Pancreas (tissue), 10 donors: ENCODE measurements around the gene CLINT1. TPM values are rescaled to one million over a fixed set of nuclear protein-coding genes. Genes with fewer than 3 reads are reported as not detected.

Experiments used
- ATAC-seq, 4 donors: fragments of 200-7000 bp; cut with Tn5 transposase; one replicate each; pipeline versions ENCODE4 v1.8.0 to v1.9.1; 2020; ENCODE audit warnings: mild to moderate bottlenecking in 4 of 4, moderate library complexity in 4 of 4
- DNase-seq, 6 donors: peaks; one replicate each; pipeline ENCODE4 v3.0.0-alpha.2; 2020
- FAIRE-seq: peaks from 2 replicates; lab custom pipeline; 2012; peaks lifted over from hg19 to GRCh38; lab: Jason Lieb, UNC
- H3K27ac ChIP-seq, 4 donors: fragments of 200-600 bp; sonication (generic); 1 replicate in 3 of 4; 2 replicates in 1 of 4; pipeline versions ENCODE4 v1.5.0 to v1.8.0; 2020
- H3K27me3 ChIP-seq, 4 donors: fragments of 200-600 bp; one replicate each; pipeline ENCODE4 v1.8.0; 2021
- H3K36me3 ChIP-seq, 3 donors: fragments of 200-600 bp; sonication (generic) in 1 of 3; one replicate each; pipeline versions ENCODE4 v1.5.0 to v1.8.0; 2020 to 2021
- H3K4me1 ChIP-seq, 3 donors: fragments of 200-600 bp; one replicate each; pipeline ENCODE4 v1.8.0; 2021
- H3K4me3 ChIP-seq, 4 donors: fragments of 200-600 bp; sonication (generic) in 2 of 4; one replicate each; pipeline versions ENCODE4 v1.5.0 to v1.8.0; 2020 to 2021
- H3K9me3 ChIP-seq, 4 donors: fragments of 200-600 bp; one replicate each; pipeline ENCODE4 v1.8.0; 2021
- WGBS, 2 donors: extraction: QIAGEN DNeasy Blood & Tissue Kit; methylation state at CpG; one replicate each; pipeline ENCODE4 v1.1.7; 2013; 5-methylcytosine and 5-hydroxymethylcytosine counted together
- intact Hi-C, 3 donors: fragments of 100-400 bp; cut with DNase I; formaldehyde crosslinking; loops; one replicate each; pipeline versions ENCODE4 v1.11.1 to v1.14.2; 2022
- polyA plus RNA-seq, 2 donors: library from polyadenylated mRNA; stranded (reverse); fragments of 200-250 nt; gene quantifications; one replicate each; pipeline ENCODE4 v1.2.3, GENCODE V29; 2013
- total RNA-seq, 6 donors: library from RNA; stranded (reverse); fragmentation: NEBNext Ultra II Directional in 4 of 6; extraction: Animal tissue kit (Norgen Biotek cat#: 25700) in 4 of 6; gene quantifications; one replicate each; pipeline versions ENCODE4 v1.2.1 to v1.2.4, GENCODE V29; 2021 to 2023
- TF ChIP-seq, protein P1 (sequence below), 4 donors: fragments of 200-600 bp; sonication (generic) in 3 of 4; IDR thresholded peaks; one replicate each; pipeline versions ENCODE4 v1.5.0 to v1.8.0; 2021; ENCODE audit warnings: antibody characterized with exemption in 4 of 4
- donor health status: healthy with polysubstance abuse.
- donor health status: DM: no; HTN: no; CAD: no; lungs with moderate emphysema.
- donor health status: DM: no; HTN: no; CAD: no.
- donor health status: control.
- donor health status: control.
- donor health status: Bipolar disorder and iron deficiency.
- donor health status: DM: yes; HTN: yes; CAD: no.
- donor health status: DM: no; HTN: no; CAD: no.
- donor health status: DM: no; HTN: no; CAD: no.
- donor health status: DM: yes; HTN: yes; CAD: no.

CLINT1 gene
- total and polyA plus RNA-seq, 8 donors = 23.5 to 62.5 (median 37.9) TPM

DNA sequence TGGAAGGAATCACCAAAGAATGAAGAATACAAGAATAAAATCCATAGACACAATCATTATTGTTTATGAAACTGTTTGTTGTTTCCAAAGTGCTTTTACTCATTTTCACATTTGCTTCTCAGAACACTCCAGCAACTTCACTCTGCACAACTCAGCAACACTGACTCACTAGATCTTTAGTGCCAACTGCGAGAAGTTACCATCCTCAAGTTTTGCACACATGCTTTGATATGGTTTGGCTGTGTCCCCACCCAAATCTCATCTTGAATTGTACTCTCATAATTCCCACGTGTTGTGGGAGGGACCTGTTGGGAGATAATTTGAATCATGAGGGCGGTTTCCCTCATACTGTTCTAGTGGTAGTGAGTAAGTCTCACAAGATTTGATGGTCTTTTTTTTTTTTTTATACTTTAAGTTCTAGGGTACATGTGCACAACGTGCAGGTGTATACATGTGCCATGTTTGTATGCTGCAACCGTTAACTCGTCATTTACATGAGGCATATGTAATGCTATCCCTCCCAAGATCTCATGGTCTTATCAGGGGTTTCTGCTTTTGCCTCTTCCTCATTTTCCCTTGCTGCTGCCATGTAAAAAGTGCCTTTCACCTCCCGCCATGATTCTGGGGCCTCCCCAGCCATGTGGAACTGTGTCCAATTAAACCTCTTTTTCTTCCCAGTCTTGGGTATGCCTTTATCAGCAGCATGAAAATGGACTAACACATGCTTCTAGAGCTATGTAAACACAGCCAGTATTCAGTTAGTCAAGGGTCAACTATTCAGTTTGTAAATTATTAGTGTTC, 36.9 kb downstream of the CLINT1 start:
- Histone ChIP-seq H3K9me3 (no peaks in the 10 kb centered on the region), H3K4me3 (no peak overlapping the region), H3K27ac (peak overlapping the region in 1 of 4 donors; percentile 9), H3K4me1 (peaks cover 6 to 39% (median 30%) of the 10 kb centered on the region in 3 donors), H3K36me3 (no peaks in the 10 kb centered on the region), H3K27me3 (no peaks in the 10 kb centered on the region)
- WGBS, 2 donors = 81 to 87% methylated on average over 7 of the region's 7 CpGs
- ATAC-seq = peak in 3 of 4 donors; percentile 30 to 65 (median 42)
- intact Hi-C loops = no loop called here
- TF ChIP-seq, protein P1, sequence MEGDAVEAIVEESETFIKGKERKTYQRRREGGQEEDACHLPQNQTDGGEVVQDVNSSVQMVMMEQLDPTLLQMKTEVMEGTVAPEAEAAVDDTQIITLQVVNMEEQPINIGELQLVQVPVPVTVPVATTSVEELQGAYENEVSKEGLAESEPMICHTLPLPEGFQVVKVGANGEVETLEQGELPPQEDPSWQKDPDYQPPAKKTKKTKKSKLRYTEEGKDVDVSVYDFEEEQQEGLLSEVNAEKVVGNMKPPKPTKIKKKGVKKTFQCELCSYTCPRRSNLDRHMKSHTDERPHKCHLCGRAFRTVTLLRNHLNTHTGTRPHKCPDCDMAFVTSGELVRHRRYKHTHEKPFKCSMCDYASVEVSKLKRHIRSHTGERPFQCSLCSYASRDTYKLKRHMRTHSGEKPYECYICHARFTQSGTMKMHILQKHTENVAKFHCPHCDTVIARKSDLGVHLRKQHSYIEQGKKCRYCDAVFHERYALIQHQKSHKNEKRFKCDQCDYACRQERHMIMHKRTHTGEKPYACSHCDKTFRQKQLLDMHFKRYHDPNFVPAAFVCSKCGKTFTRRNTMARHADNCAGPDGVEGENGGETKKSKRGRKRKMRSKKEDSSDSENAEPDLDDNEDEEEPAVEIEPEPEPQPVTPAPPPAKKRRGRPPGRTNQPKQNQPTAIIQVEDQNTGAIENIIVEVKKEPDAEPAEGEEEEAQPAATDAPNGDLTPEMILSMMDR (IDR thresholded peaks at IDR 0.05) = no peak
- no peak for FAIRE-seq
- no peak for DNase-seq

- Histone ChIP-seq H3K36me3 (peaks cover 0 to under 1% (median 0%) of the 10 kb centered on the region in 3 donors), H3K4me3 (no peak overlapping the region), H3K27me3 (no peaks in the 10 kb centered on the region), H3K27ac (no peak overlapping the region), H3K4me1 (peaks cover under 1 to 33% (median 24%) of the 10 kb centered on the region in 3 donors), H3K9me3 (no peaks in the 10 kb centered on the region)
- intact Hi-C loops = no loop called here
- DNase-seq (no peak), FAIRE-seq (no peak), ATAC-seq (no peak)
- TF ChIP-seq, protein P1 (IDR thresholded peaks at IDR 0.05) = no peak
- WGBS, 2 donors = 88% methylated on average over 1 of the region's 1 CpG
Observed at GRCh38 chr5:157821405-157821804, 37.5 kb downstream of the CLINT1 start.

DNA sequence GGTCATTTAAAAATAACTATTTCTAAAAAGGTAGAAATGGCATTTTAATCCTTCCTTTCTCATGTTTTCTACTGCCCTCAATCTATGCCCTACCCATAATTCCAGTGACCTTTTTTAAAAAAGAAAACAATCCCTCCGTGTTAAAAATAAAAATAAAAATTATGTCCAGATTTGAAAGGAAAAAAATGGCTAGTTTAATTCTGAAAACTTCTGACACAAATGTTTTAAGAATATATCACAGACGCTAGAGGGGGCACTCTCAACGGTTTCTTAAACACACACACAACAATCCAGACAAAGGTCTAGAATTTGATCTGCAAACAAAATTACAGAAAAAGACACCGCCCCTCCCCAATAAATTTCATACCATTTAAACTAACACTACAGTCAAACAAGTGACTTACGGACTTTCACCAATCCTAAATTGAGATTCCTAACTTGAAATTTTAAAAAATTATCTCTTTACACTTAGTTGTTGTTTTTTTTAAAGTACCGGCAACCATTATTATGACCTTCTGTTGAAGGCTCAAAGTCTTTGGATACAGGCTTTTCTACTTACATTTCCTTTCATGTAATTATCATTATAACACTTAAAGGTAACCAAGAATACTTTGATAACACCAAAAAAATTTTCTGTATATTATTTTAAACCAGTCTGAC, 38.2 kb downstream of the CLINT1 start:
- H3K9me3 ChIP-seq = no peaks in the 10 kb centered on the region
- H3K4me1 ChIP-seq = peaks cover 0 to 27% (median 17%) of the 10 kb centered on the region in 3 donors
- DNase-seq (no peak), FAIRE-seq (peak; percentile 56), ATAC-seq (peak; percentile 64 to 76 (median 74))
- H3K4me3 ChIP-seq = no peak overlapping the region
- intact Hi-C loops = no loop called here
- H3K27ac ChIP-seq = no peak overlapping the region
- H3K27me3 ChIP-seq = no peaks in the 10 kb centered on the region
- peaks cover 0 to 4% (median 0%) of the 10 kb centered on the region in 3 donors for H3K36me3 ChIP-seq
- TF ChIP-seq, protein P1 (IDR thresholded peaks at IDR 0.05) = peak in 3 of 4 donors; percentile 24 to 30 (median 26)
- WGBS, 2 donors = 17 to 19% methylated on average over 6 of the region's 6 CpGs

- Histone ChIP-seq H3K27ac (peak overlapping the region in 2 of 4 donors; percentile 3 to 24), H3K36me3 (peaks cover 0 to 4% (median 0%) of the 10 kb centered on the region in 3 donors), H3K4me3 (no peak overlapping the region), H3K4me1 (peaks cover 0 to 22% (median 9%) of the 10 kb centered on the region in 3 donors), H3K27me3 (no peaks in the 10 kb centered on the region), H3K9me3 (no peaks in the 10 kb centered on the region)
- FAIRE-seq (no peak), DNase-seq (no peak), ATAC-seq (peak in 1 of 4 donors; percentile 17)
- 39 to 41% methylated on average over 3 of the region's 3 CpGs for WGBS, 2 donors
- intact Hi-C loops = loop anchor here in 2 of 3 donors (10.0 kb wide), 1 partner anchor 125 kb away; no protein-coding TSS in a partner anchor
- TF ChIP-seq, protein P1 (IDR thresholded peaks at IDR 0.05) = no peak
Observed at GRCh38 chr5:157819502-157820115, 39.3 kb downstream of the CLINT1 start.
